Measurements from ENCODE around the gene CIB1.
A peak's percentile ranks its signal among the peaks of the same experiment; 100 is the strongest.
"Not testable (repeated sequence)": the region's sequence is repeated elsewhere in the genome, so short reads cannot be mapped to it uniquely, and the experiment has no call there.

The CIB1 gene

GRCh38 chr15:90192961-90193786 is 40.6 kb downstream of the CIB1 start:
- DNase-seq (ENCODE audit: low read depth): no peak

- peak; percentile 23 for DNase-seq (ENCODE audit: low read depth)
Observed at GRCh38 chr15:90191794-90192509, 41.8 kb downstream of the CIB1 start.

- no peak for DNase-seq (ENCODE audit: low read depth)
Observed at GRCh38 chr15:90191344-90191687, 42.4 kb downstream of the CIB1 start.

GRCh38 chr15:90190606-90191343 is 43.0 kb downstream of the CIB1 start:
- DNase-seq (ENCODE audit: low read depth): no peak

GRCh38 chr15:90189781-90190467 is 43.8 kb downstream of the CIB1 start:
- DNase-seq (ENCODE audit: low read depth): no peak

- no peak for DNase-seq (ENCODE audit: low read depth)
Observed at GRCh38 chr15:90188914-90189748, 44.6 kb downstream of the CIB1 start.

- not testable (repeated sequence) for DNase-seq (ENCODE audit: low read depth)
Observed at GRCh38 chr15:90188065-90188464, 45.7 kb downstream of the CIB1 start.

- no peak for DNase-seq (ENCODE audit: low read depth)
Observed at GRCh38 chr15:90187257-90187868, 46.4 kb downstream of the CIB1 start.

GRCh38 chr15:90184786-90185704 is 48.7 kb downstream of the CIB1 start:
- DNase-seq (ENCODE audit: low read depth): peak; percentile 46

GRCh38 chr15:90184119-90184785 is 49.5 kb downstream of the CIB1 start:
- no peak for DNase-seq (ENCODE audit: low read depth)

GRCh38 chr15:90181776-90182175 is 52.0 kb downstream of the CIB1 start:
- DNase-seq (ENCODE audit: low read depth): no peak
